Calu3 (cell line): Measurements from ENCODE around the gene KHK. TPM values are rescaled to one million over a fixed set of nuclear protein-coding genes. Genes with fewer than 3 reads are reported as not detected.

Experiments used
- BruUV-seq: library from RNA; stranded (reverse); fragments of 400-500 nt; replicated peaks from 2 replicates; lab custom pipeline; 2021; lab: Mats Ljungman, UMichigan
- CTCF ChIA-PET: fragments of 300-600 bp; sonication (Branson Sonifier 250); formaldehyde crosslinking; loops from one replicate; lab custom pipeline; 2022; ENCODE audit warnings: antibody characterized with exemption; lab: Charles Lee
- DNase-seq: peaks from one replicate; pipeline ENCODE4 v3.0.0; 2022
- H3K27ac Mint-ChIP-seq: one replicate; pipeline ENCODE4 v1.8.0; 2022; ENCODE audit warnings: mixed read lengths; ENCODE audit not compliant: unreplicated experiment
- H3K27me3 Mint-ChIP-seq: one replicate; pipeline ENCODE4 v1.8.0; 2022; ENCODE audit warnings: mixed read lengths; ENCODE audit not compliant: unreplicated experiment
- H3K36me3 Mint-ChIP-seq: one replicate; pipeline ENCODE4 v1.8.0; 2022; ENCODE audit warnings: mild to moderate bottlenecking, moderate library complexity, mixed read lengths; ENCODE audit not compliant: insufficient read depth, unreplicated experiment
- H3K4me1 Mint-ChIP-seq: one replicate; pipeline ENCODE4 v1.8.0; 2022; ENCODE audit warnings: mild to moderate bottlenecking, low read depth, mixed read lengths; ENCODE audit not compliant: unreplicated experiment
- H3K4me3 Mint-ChIP-seq: one replicate; pipeline ENCODE4 v1.8.0; 2022; ENCODE audit warnings: mild to moderate bottlenecking, low read depth, moderate library complexity, mixed read lengths; ENCODE audit not compliant: unreplicated experiment
- H3K9me3 Mint-ChIP-seq: one replicate; pipeline ENCODE4 v1.8.0; 2022; ENCODE audit warnings: low read depth, mixed read lengths; ENCODE audit not compliant: unreplicated experiment
- intact Hi-C: fragments of 100-400 bp; cut with micrococcal nuclease; formaldehyde crosslinking; loops from one replicate; pipeline ENCODE4 v1.10.0; 2022; ENCODE audit not compliant: unreplicated experiment
- total RNA-seq: library from RNA; stranded (reverse); gene quantifications from 2 replicates; pipeline ENCODE4 v1.2.3, GENCODE V29; 2022
- TF ChIP-seq, protein P1 (sequence below): fragments of 200-600 bp; IDR thresholded peaks from one replicate; pipeline ENCODE4 v1.8.0; 2022; ENCODE audit warnings: antibody characterized with exemption; ENCODE audit not compliant: unreplicated experiment

KHK gene
- total RNA-seq, 1 experiment from 2014 or later, result 4.2 TPM

DNA sequence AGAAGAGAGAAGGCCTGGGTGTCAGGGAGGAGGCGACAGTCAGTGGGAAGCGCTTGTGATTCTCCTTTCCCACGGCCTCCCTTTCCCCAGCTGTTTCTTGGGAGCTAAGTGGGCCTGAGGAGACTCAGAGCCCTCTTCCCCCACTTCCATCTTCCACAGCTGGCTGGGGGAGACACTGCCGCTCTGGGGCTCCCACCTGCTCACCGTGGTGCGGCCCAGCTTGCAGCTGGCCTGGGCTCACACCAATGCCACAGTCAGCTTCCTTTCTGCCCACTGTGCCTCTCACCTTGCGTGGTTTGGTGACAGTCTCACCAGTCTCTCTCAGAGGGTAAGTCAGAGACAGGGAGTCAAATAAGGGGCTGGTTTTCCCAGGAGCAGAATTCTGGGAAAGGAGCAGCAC lies 46.7 kb upstream of the KHK start:
- Mint-ChIP-seq H3K9me3 (no peaks in the 10 kb centered on the region), H3K36me3 (peaks cover 32% of the 10 kb centered on the region), H3K27ac (no peak overlapping the region), H3K4me3 (no peak overlapping the region), H3K27me3 (no peaks in the 10 kb centered on the region), H3K4me1 (no peaks in the 10 kb centered on the region)
- TF ChIP-seq, protein P1, sequence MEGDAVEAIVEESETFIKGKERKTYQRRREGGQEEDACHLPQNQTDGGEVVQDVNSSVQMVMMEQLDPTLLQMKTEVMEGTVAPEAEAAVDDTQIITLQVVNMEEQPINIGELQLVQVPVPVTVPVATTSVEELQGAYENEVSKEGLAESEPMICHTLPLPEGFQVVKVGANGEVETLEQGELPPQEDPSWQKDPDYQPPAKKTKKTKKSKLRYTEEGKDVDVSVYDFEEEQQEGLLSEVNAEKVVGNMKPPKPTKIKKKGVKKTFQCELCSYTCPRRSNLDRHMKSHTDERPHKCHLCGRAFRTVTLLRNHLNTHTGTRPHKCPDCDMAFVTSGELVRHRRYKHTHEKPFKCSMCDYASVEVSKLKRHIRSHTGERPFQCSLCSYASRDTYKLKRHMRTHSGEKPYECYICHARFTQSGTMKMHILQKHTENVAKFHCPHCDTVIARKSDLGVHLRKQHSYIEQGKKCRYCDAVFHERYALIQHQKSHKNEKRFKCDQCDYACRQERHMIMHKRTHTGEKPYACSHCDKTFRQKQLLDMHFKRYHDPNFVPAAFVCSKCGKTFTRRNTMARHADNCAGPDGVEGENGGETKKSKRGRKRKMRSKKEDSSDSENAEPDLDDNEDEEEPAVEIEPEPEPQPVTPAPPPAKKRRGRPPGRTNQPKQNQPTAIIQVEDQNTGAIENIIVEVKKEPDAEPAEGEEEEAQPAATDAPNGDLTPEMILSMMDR, result no peak
- intact Hi-C loops, result no loop called here
- CTCF ChIA-PET, result interaction anchor here (0.6 to 1.9 kb wide), 2 partner anchors 11 to 1459 kb away, joined by 4 to 6 read pairs; partner anchors contain the start of gene AGBL5
- BruUV-seq, result no TSS peak
- DNase-seq, result no peak

DNA sequence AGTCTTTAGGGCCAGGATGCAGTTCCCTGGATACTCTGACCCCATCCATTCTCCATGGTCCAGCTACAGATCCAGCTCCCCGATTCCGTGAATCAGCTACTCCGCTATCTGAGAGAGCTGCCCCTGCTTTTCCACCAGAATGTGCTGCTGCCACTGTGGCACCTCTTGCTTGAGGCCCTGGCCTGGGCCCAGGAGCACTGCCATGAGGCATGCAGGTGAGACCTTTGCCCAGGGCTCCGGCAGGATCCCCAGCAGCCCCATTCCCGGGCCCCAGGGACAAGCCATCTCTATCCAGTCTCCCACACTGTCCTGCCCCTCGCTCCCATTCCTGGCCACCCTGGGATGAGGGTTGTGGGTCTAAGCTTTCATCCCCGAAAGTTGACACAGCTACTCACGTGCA lies 46.3 kb upstream of the KHK start:
- intact Hi-C loops, result no loop called here
- CTCF ChIA-PET, result interaction anchor here (0.6 to 1.9 kb wide), 2 partner anchors 10 to 28 kb away, joined by 5 to 6 read pairs; partner anchors contain the start of gene AGBL5
- Mint-ChIP-seq H3K9me3 (no peaks in the 10 kb centered on the region), H3K36me3 (peaks cover 36% of the 10 kb centered on the region), H3K4me3 (no peak overlapping the region), H3K27ac (no peak overlapping the region), H3K27me3 (no peaks in the 10 kb centered on the region), H3K4me1 (no peaks in the 10 kb centered on the region)
- DNase-seq, result no peak
- TF ChIP-seq, protein P1, result no peak
- BruUV-seq, result no TSS peak

- no peak overlapping the region for H3K4me3 Mint-ChIP-seq
- intact Hi-C loops, result no loop called here
- TF ChIP-seq, protein P1, result no peak
- no peaks in the 10 kb centered on the region for H3K4me1 Mint-ChIP-seq
- DNase-seq, result no peak
- H3K9me3 Mint-ChIP-seq, result no peaks in the 10 kb centered on the region
- H3K27me3 Mint-ChIP-seq, result no peaks in the 10 kb centered on the region
- no TSS peak for BruUV-seq
- CTCF ChIA-PET, result no interaction called here
- no peak overlapping the region for H3K27ac Mint-ChIP-seq
- peaks cover 35% of the 10 kb centered on the region for H3K36me3 Mint-ChIP-seq
Observed at GRCh38 chr2:27041752-27042151, 44.8 kb upstream of the KHK start.

DNA sequence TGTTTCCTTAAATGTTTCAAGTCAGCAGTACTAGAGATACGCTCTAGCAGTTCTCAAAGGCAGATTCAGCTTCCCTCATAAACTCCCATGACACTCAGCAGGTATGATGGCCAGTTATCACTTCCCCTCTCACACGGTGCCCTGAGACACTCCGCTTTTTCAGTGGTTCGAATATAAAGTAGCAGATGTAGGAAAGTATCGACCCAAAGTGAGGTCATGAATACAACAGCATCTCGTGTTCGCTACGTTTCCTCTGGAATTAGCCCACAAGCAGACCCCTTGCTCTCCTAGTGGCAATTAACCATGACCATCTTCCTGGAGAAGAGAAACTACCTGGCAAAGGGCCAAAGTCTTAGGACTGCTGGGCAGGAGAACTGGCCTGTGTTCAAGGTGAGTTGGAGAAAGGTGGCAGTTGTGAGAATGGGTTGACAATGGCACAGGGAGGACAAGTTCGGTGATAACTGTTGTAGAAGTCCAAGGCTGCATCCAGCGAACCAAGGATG lies 44.4 kb upstream of the KHK start:
- no peak for DNase-seq
- H3K9me3 Mint-ChIP-seq, result no peaks in the 10 kb centered on the region
- H3K4me3 Mint-ChIP-seq, result no peak overlapping the region
- BruUV-seq, result no TSS peak
- intact Hi-C loops, result no loop called here
- H3K4me1 Mint-ChIP-seq, result no peaks in the 10 kb centered on the region
- H3K36me3 Mint-ChIP-seq, result peaks cover 34% of the 10 kb centered on the region
- no peaks in the 10 kb centered on the region for H3K27me3 Mint-ChIP-seq
- CTCF ChIA-PET, result no interaction called here
- H3K27ac Mint-ChIP-seq, result no peak overlapping the region
- TF ChIP-seq, protein P1, result no peak
